Smooth muscle cell (in vitro differentiated cells): ENCODE measurements around the gene MAN2A1. TPM values are rescaled to one million over a fixed set of nuclear protein-coding genes. Genes with fewer than 3 reads are reported as not detected.

Experiments used
- DNase-seq: peaks from one replicate; lab custom pipeline; 2025; ENCODE audit not compliant: unreplicated experiment; lab: John Stamatoyannopoulos, UW
- H2AFZ ChIP-seq: fragments of 200-600 bp; sonication (generic); 2 replicates; pipeline ENCODE4 v1.6.0; 2016; ENCODE audit warnings: antibody characterized with exemption, low read depth, mild to moderate bottlenecking
- H3F3A ChIP-seq: fragments of 200-600 bp; sonication (generic); 2 replicates; pipeline ENCODE4 v1.6.0; 2017; ENCODE audit warnings: antibody characterized with exemption, low read depth
- H3K27ac ChIP-seq: fragments of 200-600 bp; sonication (generic); 2 replicates; pipeline ENCODE4 v1.5.1; 2016; ENCODE audit warnings: low read depth, mild to moderate bottlenecking
- H3K27me3 ChIP-seq: fragments of 200-600 bp; sonication (generic); 2 replicates; pipeline ENCODE4 v1.6.1; 2016; ENCODE audit warnings: low read depth, mild to moderate bottlenecking
- H3K36me3 ChIP-seq: fragments of 200-600 bp; sonication (generic); 2 replicates; pipeline ENCODE4 v1.5.1; 2016; ENCODE audit warnings: low read depth
- H3K4me1 ChIP-seq: fragments of 200-600 bp; sonication (generic); 2 replicates; pipeline ENCODE4 v1.5.1; 2016; ENCODE audit warnings: low read depth
- H3K4me2 ChIP-seq: fragments of 200-600 bp; sonication (generic); 2 replicates; pipeline ENCODE4 v1.6.0; 2016; ENCODE audit warnings: mild to moderate bottlenecking
- H3K4me3 ChIP-seq: fragments of 200-600 bp; sonication (generic); 2 replicates; pipeline ENCODE4 v1.5.1; 2016; ENCODE audit warnings: mild to moderate bottlenecking
- H3K79me2 ChIP-seq: fragments of 200-600 bp; sonication (generic); 2 replicates; pipeline ENCODE4 v1.6.0; 2016; ENCODE audit warnings: low read depth, mild to moderate bottlenecking
- H3K9ac ChIP-seq: fragments of 200-600 bp; sonication (generic); 2 replicates; pipeline ENCODE4 v1.6.0; 2016; ENCODE audit warnings: low read depth
- H3K9me3 ChIP-seq: fragments of 200-600 bp; sonication (generic); replicated peaks from 2 replicates; pipeline ENCODE4 v1.5.1; 2016; ENCODE audit warnings: low read depth
- H4K20me1 ChIP-seq: fragments of 200-600 bp; sonication (generic); 2 replicates; pipeline ENCODE4 v1.6.0; 2016; ENCODE audit warnings: low read depth
- CTCF ChIP-seq: fragments of 200-600 bp; sonication (generic); IDR thresholded peaks from 2 replicates; pipeline ENCODE4 v1.5.1; 2017; ENCODE audit warnings: borderline replicate concordance, mild to moderate bottlenecking, antibody characterized with exemption; ENCODE audit not compliant: insufficient read depth, poor library complexity, severe bottlenecking
- whole genome bisulfite sequencing: methylation state at CpG from one replicate; pipeline ENCODE4 v1.1.7; 2016; ENCODE audit warnings: low lambda C conversion rate; 5-methylcytosine and 5-hydroxymethylcytosine counted together
- polyA plus RNA-seq: library from polyadenylated mRNA; unstranded; fragments of >200 nt; fragmentation: Nextera tagmentation; extraction: Ambion mirVana; gene quantifications from 2 replicates; pipeline ENCODE4 v1.2.1, GENCODE V29; 2016
- total RNA-seq: library from RNA; depleted of rRNA; stranded (reverse); fragments of >200 nt; gene quantifications from 2 replicates; pipeline ENCODE4 v1.2.3, GENCODE V29; 2014

MAN2A1 gene
- total and polyA plus RNA-seq, 2 experiments from 2014 or later: 20.3 to 112 TPM

DNA sequence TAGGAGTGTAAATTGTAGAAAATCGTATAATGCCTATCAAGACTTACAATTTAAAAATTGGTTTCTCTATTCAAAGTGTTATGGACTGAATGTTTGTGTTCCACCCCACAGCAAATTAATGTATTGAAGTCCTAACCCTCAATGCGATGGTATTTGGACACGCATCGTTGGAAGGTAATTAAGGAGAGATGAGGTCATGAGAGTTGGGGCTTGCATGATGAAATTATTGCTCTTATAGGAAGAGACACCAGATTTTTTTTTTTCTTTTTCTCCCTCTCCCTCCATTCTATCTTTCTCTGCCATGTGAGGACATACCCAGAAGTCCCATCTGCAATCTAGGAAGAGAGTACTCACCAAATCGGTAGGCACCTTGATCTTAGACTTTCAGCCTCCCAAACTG, 189.2 kb downstream of the MAN2A1 start:
- TF ChIP-seq CTCF: no peak
- DNase-seq: no peak
- H3K4me2 ChIP-seq: no peak overlapping the region
- no peaks in the 10 kb centered on the region for H4K20me1 ChIP-seq
- no peaks in the 10 kb centered on the region for H3K36me3 ChIP-seq
- no peak overlapping the region for H2AFZ ChIP-seq
- no peaks in the 10 kb centered on the region for H3K27me3 ChIP-seq
- H3K9me3 ChIP-seq: no peaks in the 10 kb centered on the region
- H3F3A ChIP-seq: no peaks in the 10 kb centered on the region
- H3K79me2 ChIP-seq: no peaks in the 10 kb centered on the region
- H3K4me1 ChIP-seq: no peaks in the 10 kb centered on the region
- H3K27ac ChIP-seq: no peak overlapping the region
- no peak overlapping the region for H3K4me3 ChIP-seq
- 92% methylated on average over 5 of the region's 5 CpGs for WGBS
- no peak overlapping the region for H3K9ac ChIP-seq

DNA sequence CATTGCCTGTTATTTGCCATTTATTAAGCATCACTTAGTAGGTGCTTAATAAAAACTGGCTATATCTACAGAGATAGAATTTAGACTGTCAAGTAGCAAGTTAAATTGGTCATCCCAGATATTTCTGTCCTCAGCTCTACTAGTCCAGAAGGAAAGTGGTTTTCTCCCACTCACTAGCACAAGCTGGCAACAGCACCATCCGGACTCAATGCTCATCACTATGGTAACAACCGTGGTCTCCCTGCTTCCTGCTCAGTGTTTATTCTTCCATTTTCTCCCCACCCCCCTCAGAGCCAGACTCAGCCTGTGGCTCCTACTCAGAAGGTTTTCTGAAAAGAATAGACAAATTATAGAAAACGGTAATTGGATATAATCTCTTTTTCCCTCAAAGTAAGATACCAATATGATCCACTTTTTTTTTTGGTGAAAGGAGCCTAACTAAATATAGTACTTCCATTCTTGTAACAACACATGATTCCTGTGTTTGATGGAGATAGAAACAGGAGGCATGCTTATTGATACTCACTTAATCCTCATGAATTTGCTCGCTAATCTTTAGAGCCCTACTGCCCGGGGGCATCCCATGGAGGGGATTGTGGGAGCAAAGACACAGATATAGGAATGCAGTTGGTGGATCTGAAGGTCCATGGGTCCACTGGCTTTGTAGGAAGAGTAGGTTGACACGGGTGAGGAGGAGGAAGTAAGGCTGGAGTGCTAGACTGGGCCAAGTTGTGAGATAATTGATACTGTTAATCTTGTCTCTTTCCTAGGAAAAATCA, 191.4 kb downstream of the MAN2A1 start:
- DNase-seq: no peak
- no peaks in the 10 kb centered on the region for H3K9me3 ChIP-seq
- no peaks in the 10 kb centered on the region for H4K20me1 ChIP-seq
- no peaks in the 10 kb centered on the region for H3K4me1 ChIP-seq
- H3F3A ChIP-seq: no peaks in the 10 kb centered on the region
- H3K36me3 ChIP-seq: no peaks in the 10 kb centered on the region
- no peak overlapping the region for H2AFZ ChIP-seq
- no peak overlapping the region for H3K4me2 ChIP-seq
- H3K27ac ChIP-seq: no peak overlapping the region
- 71% methylated on average over 6 of the region's 6 CpGs for WGBS
- no peak overlapping the region for H3K4me3 ChIP-seq
- TF ChIP-seq CTCF: no peak
- no peak overlapping the region for H3K9ac ChIP-seq
- H3K79me2 ChIP-seq: no peaks in the 10 kb centered on the region
- H3K27me3 ChIP-seq: no peaks in the 10 kb centered on the region

DNA sequence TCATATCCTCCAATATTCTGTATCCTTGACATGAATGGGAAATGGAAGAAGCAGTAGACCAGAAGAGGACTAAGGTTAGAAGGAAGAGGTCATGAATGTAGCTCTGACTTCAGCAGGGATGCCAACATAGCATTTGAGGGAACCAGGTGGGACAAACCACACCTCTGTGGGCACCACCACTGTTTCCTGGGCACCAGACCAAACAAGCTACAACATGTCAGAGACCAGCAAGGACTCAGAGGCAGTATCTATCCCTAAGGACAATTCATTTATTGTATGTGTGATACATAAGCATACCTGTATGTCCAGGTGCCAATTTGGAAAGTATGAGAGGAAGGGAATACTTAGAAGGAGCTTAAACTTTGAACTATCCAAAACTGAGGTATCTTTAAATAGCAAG, 192.8 kb downstream of the MAN2A1 start:
- H3K9ac ChIP-seq: no peak overlapping the region
- H3K4me3 ChIP-seq: no peak overlapping the region
- DNase-seq: no peak
- H3K4me2 ChIP-seq: no peak overlapping the region
- TF ChIP-seq CTCF: no peak
- H3K27me3 ChIP-seq: no peaks in the 10 kb centered on the region
- no peaks in the 10 kb centered on the region for H3F3A ChIP-seq
- no peak overlapping the region for H2AFZ ChIP-seq
- no peaks in the 10 kb centered on the region for H3K79me2 ChIP-seq
- H4K20me1 ChIP-seq: no peaks in the 10 kb centered on the region
- no peak overlapping the region for H3K27ac ChIP-seq
- no peaks in the 10 kb centered on the region for H3K9me3 ChIP-seq
- no peaks in the 10 kb centered on the region for H3K4me1 ChIP-seq
- no peaks in the 10 kb centered on the region for H3K36me3 ChIP-seq

DNA sequence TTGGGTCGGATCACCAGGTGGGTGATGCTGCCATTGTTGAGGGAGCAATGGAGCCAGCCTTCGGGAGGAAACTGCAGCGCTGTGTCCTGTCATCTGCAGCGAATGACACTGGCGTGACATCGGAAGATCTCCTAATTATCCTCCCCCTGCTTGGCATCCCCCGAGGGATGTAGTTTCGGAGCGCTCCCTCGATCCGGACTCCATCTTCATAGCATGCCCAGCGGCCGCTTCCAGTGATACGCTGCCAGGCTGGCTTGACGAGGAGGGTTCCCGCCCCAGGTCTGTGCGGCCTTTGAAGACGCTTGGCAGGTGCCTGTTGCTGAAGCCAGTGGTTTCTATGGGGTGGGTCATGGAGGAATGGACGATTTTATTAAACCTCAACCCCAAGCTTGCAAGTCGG, 194.9 kb downstream of the MAN2A1 start:
- no peaks in the 10 kb centered on the region for H3K36me3 ChIP-seq
- no peak overlapping the region for H3K4me2 ChIP-seq
- peaks cover 8% of the 10 kb centered on the region for H3K4me1 ChIP-seq
- H3K79me2 ChIP-seq: no peaks in the 10 kb centered on the region
- DNase-seq: no peak
- H3K4me3 ChIP-seq: no peak overlapping the region
- no peaks in the 10 kb centered on the region for H4K20me1 ChIP-seq
- H3K9me3 ChIP-seq: no peaks in the 10 kb centered on the region
- H3F3A ChIP-seq: no peaks in the 10 kb centered on the region
- H2AFZ ChIP-seq: no peak overlapping the region
- no peaks in the 10 kb centered on the region for H3K27me3 ChIP-seq
- 95% methylated on average over 20 of the region's 20 CpGs for WGBS
- no peak overlapping the region for H3K9ac ChIP-seq
- TF ChIP-seq CTCF: no peak
- no peak overlapping the region for H3K27ac ChIP-seq
